Measurements from ENCODE around the gene STK32B. TPM values are rescaled to one million over a fixed set of nuclear protein-coding genes. Genes with fewer than 3 reads are reported as not detected.

Gene STK32B
- total and polyA plus RNA-seq, 9 donors: 0.35 to 3.0 (median 1.2) TPM

DNA sequence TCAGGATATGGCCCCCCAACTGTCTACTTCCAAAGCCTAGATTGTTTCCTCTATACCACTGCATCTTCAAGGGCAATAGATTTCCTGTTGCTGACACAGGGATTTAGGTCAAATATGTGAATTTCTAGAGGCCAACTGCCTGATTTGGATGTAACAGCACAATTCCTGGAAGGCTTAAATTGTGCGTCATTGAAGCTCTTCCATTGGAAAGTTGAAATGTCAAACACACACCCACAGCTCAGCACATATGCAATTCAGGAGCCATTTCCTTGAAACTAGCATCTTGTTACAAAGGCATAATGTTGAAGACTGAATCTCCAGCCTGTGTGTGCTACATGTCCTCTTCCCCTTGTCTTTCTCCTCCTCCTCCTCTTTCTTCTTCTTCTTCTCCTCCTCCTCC is 158.6 kb downstream of the STK32B start:
- H3K36me3 ChIP-seq: no peaks in the 10 kb centered on the region
- intact Hi-C loops (cut with DNase I): no loop called here
- no peaks in the 10 kb centered on the region for H3K9me3 ChIP-seq
- WGBS, 3 donors: 79 to 90% (median 81%) methylated on average over 1 of the region's 1 CpG
- DNase-seq: no peak
- H3K4me3 ChIP-seq: no peak overlapping the region
- no peaks in the 10 kb centered on the region for H3K27me3 ChIP-seq
- TF ChIP-seq EP300 (IDR thresholded peaks at IDR 0.05) (no peak), POLR2A (IDR thresholded peaks at IDR 0.05) (no peak)
- TF ChIP-seq, protein P1, sequence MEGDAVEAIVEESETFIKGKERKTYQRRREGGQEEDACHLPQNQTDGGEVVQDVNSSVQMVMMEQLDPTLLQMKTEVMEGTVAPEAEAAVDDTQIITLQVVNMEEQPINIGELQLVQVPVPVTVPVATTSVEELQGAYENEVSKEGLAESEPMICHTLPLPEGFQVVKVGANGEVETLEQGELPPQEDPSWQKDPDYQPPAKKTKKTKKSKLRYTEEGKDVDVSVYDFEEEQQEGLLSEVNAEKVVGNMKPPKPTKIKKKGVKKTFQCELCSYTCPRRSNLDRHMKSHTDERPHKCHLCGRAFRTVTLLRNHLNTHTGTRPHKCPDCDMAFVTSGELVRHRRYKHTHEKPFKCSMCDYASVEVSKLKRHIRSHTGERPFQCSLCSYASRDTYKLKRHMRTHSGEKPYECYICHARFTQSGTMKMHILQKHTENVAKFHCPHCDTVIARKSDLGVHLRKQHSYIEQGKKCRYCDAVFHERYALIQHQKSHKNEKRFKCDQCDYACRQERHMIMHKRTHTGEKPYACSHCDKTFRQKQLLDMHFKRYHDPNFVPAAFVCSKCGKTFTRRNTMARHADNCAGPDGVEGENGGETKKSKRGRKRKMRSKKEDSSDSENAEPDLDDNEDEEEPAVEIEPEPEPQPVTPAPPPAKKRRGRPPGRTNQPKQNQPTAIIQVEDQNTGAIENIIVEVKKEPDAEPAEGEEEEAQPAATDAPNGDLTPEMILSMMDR (IDR thresholded peaks at IDR 0.05): no peak
- H3K4me1 ChIP-seq (ENCODE audit: insufficient read depth): no peaks in the 10 kb centered on the region
- H3K27ac ChIP-seq: no peak overlapping the region

DNA sequence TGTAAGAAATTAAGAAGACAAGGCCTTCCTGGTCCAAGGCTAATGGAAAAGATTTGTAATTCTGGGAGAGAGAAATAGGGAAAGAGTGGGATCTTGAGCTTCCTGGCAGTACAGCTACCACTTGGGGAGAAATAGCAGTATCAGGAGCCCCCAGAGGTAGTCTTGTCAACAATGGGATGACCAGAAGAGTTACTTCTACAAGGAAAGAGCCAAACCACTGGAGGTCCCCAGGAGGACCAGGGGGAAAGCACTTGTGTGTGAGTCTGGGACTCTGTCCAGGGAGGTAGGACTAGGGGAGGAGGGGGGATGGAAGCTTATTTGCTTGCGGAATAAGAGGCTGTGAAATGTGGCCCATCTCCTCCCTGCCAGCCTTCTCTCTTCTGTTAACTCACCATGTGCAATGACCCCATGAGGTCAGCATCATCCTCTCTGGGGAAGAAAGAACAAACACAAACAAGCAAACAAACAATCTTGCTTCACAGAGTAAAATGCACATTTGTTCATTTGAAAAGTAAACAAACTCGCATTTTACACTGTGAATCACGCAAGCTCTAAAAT is 160.1 kb downstream of the STK32B start:
- intact Hi-C loops (cut with DNase I): no loop called here
- no peak overlapping the region for H3K27ac ChIP-seq
- H3K36me3 ChIP-seq: no peaks in the 10 kb centered on the region
- no peak for DNase-seq
- no peaks in the 10 kb centered on the region for H3K27me3 ChIP-seq
- TF ChIP-seq EP300 (IDR thresholded peaks at IDR 0.05) (no peak), POLR2A (IDR thresholded peaks at IDR 0.05) (no peak)
- TF ChIP-seq, protein P1 (IDR thresholded peaks at IDR 0.05): no peak
- H3K9me3 ChIP-seq: no peaks in the 10 kb centered on the region
- no peak overlapping the region for H3K4me3 ChIP-seq
- WGBS, 3 donors: 67 to 73% (median 73%) methylated on average over 3 of the region's 3 CpGs
- no peaks in the 10 kb centered on the region for H3K4me1 ChIP-seq (ENCODE audit: insufficient read depth)

DNA sequence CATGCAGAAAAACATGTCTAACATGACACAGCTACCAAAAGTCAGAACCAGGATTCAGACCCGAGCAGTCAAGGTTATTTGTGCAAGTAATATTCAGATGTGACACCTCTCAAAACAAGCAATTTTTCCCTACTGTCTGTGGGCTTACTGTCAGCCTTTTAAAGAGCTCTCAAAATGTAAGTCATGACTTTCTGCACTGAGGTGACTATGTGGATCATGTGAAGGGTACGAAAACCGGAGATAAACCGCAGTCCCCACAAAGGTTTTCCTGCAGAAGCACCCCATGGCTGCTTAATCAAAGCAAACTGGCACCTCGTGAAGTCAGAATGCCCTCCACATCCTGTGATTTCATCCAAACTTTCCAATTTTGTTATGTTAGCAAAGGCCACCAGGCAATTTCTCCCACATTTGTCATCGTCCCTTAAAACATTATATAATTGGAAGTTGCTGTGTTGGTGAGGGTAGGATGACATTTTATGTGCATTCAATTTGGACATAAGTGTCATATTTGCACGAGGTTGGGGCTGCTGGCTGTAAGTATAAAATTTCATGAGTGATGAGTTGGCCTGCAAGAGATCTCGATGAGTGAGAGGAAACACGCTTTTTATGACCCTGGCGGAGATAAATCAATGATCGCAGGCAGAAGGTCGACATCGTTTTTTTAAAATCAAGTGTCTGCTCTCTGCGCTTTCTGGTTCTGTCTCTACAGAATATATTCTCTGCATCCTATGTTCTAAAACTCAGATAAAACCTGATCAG is 161.2 kb downstream of the STK32B start:
- no peaks in the 10 kb centered on the region for H3K4me1 ChIP-seq (ENCODE audit: insufficient read depth)
- H3K27me3 ChIP-seq: no peaks in the 10 kb centered on the region
- DNase-seq: no peak
- no peaks in the 10 kb centered on the region for H3K9me3 ChIP-seq
- no peak for TF ChIP-seq POLR2A (IDR thresholded peaks at IDR 0.05)
- TF ChIP-seq, protein P1 (IDR thresholded peaks at IDR 0.05): no peak
- TF ChIP-seq EP300 (IDR thresholded peaks at IDR 0.05): no peak
- 58 to 63% (median 60%) methylated on average over 14 of the region's 14 CpGs for WGBS, 3 donors
- intact Hi-C loops (cut with DNase I): no loop called here
- H3K36me3 ChIP-seq: no peaks in the 10 kb centered on the region
- no peak overlapping the region for H3K4me3 ChIP-seq
- no peak overlapping the region for H3K27ac ChIP-seq

DNA sequence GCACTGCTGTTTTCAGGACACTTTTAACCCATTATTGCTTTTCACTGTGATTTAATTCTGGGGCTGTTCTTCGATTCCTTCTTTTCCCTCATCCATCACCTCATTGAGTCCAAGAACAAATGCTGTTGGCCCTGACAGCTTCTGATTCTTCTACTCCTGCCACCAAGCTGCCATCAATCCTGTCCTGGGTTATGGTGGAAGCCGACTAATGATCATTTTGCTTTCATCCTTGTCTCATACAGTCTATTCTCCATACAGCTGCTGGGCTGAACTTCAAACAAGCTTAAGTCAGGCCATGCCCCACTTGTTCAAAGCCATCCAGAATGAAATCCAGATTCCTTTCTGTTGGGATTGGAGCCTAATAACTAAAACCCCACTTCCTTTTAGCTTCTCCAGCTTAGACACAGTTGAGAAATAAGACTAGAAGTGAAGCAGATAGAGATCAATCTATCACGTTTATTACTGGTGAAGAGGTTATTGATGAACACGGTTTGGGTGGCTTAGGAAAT is 161.9 kb downstream of the STK32B start:
- Histone ChIP-seq H3K27me3 (no peaks in the 10 kb centered on the region), H3K4me1 (ENCODE audit: insufficient read depth) (no peaks in the 10 kb centered on the region), H3K27ac (no peak overlapping the region), H3K9me3 (no peaks in the 10 kb centered on the region), H3K36me3 (no peaks in the 10 kb centered on the region), H3K4me3 (no peak overlapping the region)
- intact Hi-C loops (cut with DNase I): no loop called here
- WGBS, 3 donors: 65 to 72% (median 66%) methylated on average over 4 of the region's 4 CpGs
- no peak for DNase-seq
- TF ChIP-seq, protein P1 (IDR thresholded peaks at IDR 0.05): no peak
- TF ChIP-seq POLR2A (IDR thresholded peaks at IDR 0.05): no peak
- no peak for TF ChIP-seq EP300 (IDR thresholded peaks at IDR 0.05)
